Measurements from ENCODE around the gene SMPD3.

- no peak for TF ChIP-seq POLR2A (IDR thresholded peaks at IDR 0.05)
- TF ChIP-seq CTCF (IDR thresholded peaks at IDR 0.05) = no peak
Measured at GRCh38 chr16:68365167-68365817, 83.0 kb downstream of the SMPD3 start.

All from uterus (tissue), 2 donors.